HG03521 (cell line): ENCODE measurements around the gene TGFBR3.

Experiments
- ATAC-seq: cut with Tn5 transposase; IDR thresholded peaks from one replicate; pipeline ENCODE4 v1.9.1; 2021; ENCODE audit warnings: mild to moderate bottlenecking, moderate library complexity; ENCODE audit not compliant: unreplicated experiment

Gene TGFBR3

GRCh38 chr1:91699339-91699974 is 186.5 kb downstream of the TGFBR3 start:
- ATAC-seq: no peak

- no peak for ATAC-seq
Measured at GRCh38 chr1:91697861-91698260, 188.1 kb downstream of the TGFBR3 start.

DNA sequence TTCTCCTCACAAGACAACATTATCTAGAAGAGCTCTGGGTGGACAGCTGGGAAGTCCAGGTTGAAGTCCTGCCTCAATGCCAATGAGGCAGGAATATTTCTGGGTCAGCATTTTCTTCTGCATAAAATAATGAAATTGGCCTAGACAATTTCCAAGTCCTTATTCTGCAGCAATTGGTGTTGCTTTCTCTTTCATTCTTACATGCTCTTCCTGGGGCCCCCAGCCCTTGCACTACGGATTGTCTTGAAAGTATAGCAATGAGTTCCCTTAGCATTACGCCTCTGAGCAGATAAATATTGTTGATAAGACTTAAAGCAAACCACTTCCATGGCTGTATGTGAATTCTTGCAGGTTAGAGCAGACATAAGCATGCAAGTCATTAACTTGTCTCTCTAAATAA is 188.5 kb downstream of the TGFBR3 start:
- ATAC-seq: peak; percentile 91

DNA sequence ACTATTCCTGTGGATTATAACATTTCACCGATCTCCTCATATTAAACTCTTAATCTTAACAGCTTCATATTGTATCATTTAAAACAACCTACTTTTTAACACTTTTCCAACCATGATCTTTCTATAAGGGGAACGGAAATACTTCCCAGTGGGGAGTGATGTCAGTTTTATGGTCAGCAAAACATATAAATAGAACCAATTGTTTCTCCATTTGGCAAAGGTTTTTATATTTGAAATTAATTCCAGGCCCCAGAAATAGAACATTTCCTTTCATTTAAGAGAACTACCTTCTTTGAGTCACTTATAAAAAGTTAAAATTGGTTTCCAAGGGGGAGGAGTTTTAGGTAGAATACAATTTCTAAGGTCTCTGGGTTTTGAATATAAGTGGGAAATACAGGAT is 189.6 kb downstream of the TGFBR3 start:
- ATAC-seq: no peak

DNA sequence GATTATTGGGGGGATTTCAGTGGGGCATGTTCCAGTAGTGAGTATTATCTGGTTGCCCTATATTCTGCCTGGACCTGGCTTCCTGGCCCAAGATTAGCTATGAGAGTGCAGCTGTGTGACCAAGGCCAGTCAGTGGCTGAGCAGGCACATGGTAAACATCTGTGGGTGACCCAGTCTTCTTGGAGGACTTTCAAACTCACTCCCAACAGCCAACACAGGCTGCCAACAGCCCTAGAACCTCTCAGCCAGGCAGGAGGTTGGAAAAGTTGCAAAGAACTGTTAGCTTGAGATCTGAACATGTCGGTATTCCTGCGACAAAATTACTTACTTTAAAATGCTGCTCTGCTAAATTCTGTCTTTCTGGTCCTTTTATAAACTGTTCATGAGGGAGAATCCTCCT is 192.4 kb downstream of the TGFBR3 start:
- ATAC-seq: no peak

DNA sequence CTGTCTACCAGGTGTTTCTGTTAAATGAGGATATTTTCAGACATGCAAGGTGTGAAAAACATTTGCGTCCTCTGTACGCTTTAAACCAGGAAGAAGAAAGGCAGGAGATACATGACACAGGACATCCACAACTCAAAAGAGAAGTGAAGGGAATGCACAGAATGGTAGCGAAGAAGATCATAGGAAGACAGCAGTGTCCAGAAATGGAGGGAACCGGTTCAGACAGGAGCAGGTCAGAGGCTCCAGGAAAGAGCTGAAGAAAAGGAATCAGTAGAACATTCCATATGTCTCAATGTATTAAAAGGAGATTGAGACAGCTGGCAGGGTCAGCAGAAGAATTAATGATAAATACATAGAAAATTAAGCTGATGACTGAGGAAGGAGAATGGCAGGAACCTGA is 194.4 kb downstream of the TGFBR3 start:
- no peak for ATAC-seq

DNA sequence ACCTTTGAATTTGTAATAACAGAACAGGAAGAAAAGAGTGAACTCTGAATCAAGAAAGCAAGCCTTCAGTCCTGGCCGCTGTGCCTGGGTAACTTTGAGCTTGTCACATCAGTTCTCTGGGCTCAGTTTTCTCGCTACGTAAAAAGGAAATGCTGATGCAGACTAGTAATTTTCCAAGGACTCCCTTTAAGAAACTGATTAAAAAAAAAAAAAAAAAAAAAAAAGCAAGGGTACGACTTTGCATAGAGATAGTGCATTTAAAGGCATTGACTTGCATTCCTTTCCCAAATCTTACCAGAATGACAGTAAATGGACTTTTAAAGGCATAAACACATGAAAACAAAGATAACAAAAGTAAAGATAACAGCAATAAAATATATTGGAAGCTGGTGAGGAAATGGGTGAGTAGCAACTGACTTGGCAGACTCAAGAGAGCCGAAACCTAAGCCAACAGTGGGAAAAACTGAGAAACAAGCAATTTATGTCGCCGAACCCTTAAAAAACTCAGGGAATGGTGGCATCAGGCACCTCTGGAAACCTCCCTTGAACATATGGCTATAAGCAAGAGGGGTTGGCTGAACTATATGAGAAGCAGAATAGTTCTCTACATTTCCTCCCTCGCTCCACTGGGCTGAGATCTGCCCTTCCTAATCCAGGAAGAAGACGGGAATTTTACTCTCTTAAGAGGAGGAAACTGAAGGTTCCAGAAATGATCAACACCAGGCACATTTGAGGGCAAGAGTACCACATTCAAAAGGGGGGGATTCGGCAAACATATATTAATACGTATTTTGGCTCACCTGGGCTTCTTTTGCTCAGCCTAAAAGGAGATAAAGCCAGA is 196.1 kb downstream of the TGFBR3 start:
- ATAC-seq: no peak

DNA sequence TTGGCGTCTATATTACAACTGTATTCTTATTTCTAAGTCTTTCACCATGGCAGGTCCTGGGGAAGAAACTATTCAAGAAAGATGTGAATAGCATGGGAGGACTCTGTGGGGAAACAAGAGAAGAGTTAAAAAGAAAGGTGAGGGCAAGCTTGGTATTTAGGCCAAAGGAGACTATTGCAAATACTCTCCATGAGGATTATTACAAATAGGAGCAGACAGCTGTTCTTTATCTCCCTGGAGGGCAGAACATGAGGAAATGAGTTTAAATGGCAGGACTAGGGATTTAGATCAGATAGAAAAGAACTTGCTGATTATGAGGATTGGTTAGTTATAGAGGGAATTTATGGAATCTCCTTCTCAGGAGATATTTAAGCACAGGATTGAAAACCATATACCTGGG is 198.5 kb downstream of the TGFBR3 start:
- no peak for ATAC-seq

DNA sequence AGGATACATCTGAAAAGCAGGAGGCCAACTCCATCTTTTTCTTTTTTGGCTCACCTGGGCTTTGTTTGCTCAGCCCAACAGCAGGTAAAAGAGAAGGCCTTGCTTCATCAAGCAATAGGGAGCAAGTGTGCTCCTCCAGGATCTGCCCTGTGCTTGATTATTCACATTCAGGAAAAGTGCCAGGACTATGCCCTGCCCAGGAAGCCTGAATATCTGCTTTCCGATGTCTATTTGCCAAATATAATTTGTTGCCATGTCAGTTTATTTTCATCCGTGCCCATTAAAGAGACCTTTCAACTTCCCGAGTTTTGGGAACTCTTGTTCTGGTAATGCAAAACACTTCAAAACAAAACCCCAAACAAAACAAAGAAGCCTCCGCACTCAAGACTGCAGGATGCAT is 200.0 kb downstream of the TGFBR3 start:
- no peak for ATAC-seq

- ATAC-seq: no peak
Measured at GRCh38 chr1:91684481-91685196, 201.3 kb downstream of the TGFBR3 start.

- no peak for ATAC-seq
Measured at GRCh38 chr1:91683598-91683951, 202.4 kb downstream of the TGFBR3 start.

- ATAC-seq: no peak
Measured at GRCh38 chr1:91682882-91683597, 202.9 kb downstream of the TGFBR3 start.

- ATAC-seq: no peak
Measured at GRCh38 chr1:91680556-91681155, 205.3 kb downstream of the TGFBR3 start.

- ATAC-seq: no peak
Measured at GRCh38 chr1:91679446-91679845, 206.5 kb downstream of the TGFBR3 start.

DNA sequence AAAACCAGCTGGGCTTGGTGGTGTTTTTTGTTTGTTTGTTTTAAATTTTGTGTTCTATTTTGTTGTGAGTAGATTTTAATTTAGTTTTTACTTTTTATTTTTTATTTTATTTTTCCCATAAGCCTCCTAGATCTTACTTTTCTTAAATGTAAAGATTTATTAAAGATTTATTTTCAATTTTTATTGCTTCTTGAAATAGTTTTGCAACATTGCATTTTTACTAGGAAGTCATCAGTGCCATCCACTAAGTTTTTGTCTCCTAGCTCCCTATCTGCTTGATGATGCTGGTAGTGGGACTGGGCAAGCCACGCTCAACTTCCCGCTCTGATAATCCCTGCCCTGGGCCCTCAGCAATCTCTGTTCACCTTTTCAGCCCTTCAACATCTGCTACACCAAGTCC is 209.9 kb downstream of the TGFBR3 start:
- ATAC-seq: no peak

DNA sequence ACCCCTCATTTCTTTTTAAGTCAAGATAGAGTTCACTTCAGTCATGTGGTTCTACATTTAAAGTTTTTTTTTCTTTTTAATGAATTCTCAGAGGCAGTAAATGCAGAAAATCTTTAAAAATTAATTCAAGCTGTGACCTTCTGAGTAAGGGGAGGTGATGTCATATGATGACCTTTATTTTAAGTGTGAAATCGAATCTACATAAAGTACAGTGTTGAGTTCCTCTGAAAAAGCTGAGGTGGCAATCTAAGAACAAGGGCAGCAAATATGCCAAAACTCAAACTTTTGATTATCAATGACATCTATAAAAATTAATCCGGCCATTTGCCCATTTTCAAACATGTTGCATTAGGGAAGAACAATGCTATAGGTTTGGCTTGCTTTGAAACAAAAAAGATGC is 211.8 kb downstream of the TGFBR3 start:
- ATAC-seq: no peak

GRCh38 chr1:91673613-91674012 is 212.3 kb downstream of the TGFBR3 start:
- no peak for ATAC-seq

GRCh38 chr1:91672601-91673161 is 213.3 kb downstream of the TGFBR3 start:
- ATAC-seq: no peak

DNA sequence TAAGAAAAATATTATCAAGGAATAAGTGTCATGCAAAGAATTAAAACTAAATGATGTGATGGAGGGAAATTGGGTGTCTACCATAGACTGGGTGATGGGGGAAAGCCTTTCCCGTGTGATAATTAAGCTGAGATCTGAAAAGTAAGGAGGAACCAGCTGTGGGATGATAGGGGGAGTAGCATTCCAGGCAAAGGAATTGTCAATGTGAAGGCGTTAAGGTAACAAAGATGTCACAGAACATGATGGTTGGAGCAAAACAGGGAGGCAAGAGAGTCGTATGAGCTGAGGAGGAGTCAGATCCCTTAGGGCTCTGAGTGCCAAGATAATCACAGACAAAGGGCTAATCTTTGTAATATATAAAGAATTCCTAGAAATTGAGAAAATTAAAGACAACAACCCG is 215.2 kb downstream of the TGFBR3 start:
- no peak for ATAC-seq

DNA sequence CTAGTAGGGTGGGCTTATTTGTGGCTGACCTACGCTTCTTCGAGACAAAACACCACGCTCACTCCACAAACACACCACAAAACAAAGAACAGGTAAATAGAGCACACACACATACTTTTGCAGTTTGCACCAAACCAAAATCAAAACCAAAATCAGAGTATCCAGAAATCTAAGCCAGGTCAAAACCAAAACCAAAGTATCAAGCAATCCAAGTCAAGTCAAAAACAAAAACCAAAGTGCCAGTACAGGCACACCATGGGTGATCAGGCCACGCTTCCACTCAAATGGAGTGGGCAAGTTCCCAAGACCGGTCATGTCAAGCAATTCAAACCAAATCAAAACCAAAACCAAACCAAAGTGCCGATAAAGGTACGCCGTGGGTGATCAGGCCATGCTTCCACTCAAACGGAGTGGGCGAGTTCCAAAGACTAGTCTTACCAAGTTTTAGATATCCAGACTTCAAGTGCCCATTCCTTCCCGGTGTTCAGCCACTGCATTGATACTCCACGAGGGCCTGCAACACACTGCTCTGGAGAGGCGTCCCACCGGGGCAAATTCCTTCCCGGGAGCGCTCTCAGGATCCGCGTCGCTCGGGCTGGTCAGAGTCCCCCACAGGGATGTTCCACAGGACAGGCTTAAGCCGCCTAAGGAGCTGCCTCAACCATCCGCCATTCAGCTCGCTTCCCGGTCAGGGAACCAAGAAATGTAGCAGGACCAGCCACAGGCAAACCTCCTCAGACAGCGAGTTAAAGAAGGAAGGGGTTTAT is 216.2 kb downstream of the TGFBR3 start:
- no peak for ATAC-seq
